ENCODE results near the gene USP43.

GRCh38 chr17:9632741-9633140, 12.6 kb upstream of the USP43 start:
- TF ChIP-seq EZH2 (optimal IDR thresholded peaks at IDR 0.05; ENCODE audit: low read depth, low read length) (no peak), CTCF (IDR thresholded peaks at IDR 0.05; ENCODE audit: low read length) (no peak)

Data from MM.1S (cell line).